DMS 273 (cell line): ENCODE measurements around the gene SLC25A34.

Experiments used
- DNase-seq: peaks from one replicate; lab custom pipeline; 2025; ENCODE audit not compliant: unreplicated experiment; lab: John Stamatoyannopoulos, UW

The SLC25A34 gene

DNA sequence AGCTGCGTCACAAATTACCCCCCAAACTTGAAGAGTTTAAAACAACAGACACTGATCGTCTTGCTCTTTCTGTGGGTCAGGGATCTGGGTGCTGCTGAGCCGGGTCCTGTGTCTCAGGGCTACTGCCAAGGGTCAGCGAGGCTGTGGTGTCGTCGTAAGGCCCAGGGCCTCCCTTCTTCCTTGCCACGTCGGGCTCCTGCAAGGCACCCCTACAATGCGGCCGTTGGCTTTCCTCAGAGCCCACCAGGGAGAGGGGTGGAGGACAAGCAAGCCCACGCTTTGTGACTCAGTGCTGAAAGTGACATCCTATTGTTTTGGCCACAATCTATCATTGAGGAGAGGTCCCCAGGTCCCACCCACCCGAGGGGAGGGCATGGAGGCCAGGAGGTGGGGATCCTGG is 14.9 kb downstream of the SLC25A34 start:
- no peak for DNase-seq

GRCh38 chr1:15751717-15752116 is 15.7 kb downstream of the SLC25A34 start:
- DNase-seq: no peak

DNA sequence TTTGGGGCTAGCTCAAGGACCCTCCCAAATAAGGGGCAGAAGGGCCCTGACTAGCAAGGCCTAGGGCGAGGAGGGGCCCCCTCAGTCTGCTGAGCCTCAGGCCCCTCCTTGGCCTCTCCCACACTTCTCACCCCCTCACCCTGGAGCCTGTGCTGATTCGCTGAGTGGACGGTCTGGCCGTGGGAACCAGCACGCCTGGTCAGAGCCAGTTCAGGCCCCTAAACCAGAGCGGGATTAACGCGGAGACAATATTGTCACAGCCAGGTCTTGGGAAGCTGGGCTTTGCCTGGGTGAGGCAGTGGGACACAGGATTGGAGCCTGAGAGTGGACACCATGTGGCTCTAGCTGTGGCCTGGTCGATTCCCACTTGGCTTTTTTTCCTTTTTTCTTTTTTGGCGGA is 17.7 kb downstream of the SLC25A34 start:
- DNase-seq: no peak

DNA sequence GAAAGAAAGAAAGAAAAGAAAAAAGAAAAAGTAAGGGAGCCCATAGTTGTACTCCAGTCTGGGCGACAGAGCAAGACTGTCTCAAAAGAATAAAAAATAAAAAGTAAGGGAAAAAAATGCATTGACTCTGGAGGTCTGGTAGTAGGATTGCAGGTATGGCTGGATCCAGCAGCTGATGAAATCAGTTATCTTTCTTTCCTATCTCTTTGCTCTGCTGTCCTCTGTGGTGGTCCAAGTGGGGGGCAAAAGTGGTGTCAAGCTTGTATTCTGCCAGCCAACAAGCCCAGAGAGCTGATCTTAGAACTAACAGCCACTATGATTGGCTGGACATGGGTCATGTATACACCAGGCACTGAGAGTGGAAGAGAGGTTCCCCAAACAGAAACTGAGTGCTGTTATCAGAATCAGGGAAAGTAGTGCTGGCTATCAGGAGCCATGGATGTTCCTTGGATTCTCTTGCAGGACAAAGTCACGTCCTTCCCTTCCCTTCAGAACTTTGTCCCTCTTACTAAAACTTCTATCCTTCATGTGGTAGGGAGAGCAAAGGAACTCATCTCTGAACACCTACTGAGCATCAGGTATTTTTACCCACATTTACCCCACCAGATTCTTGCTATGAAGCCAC is 19.1 kb downstream of the SLC25A34 start:
- peak; percentile 37 for DNase-seq

DNA sequence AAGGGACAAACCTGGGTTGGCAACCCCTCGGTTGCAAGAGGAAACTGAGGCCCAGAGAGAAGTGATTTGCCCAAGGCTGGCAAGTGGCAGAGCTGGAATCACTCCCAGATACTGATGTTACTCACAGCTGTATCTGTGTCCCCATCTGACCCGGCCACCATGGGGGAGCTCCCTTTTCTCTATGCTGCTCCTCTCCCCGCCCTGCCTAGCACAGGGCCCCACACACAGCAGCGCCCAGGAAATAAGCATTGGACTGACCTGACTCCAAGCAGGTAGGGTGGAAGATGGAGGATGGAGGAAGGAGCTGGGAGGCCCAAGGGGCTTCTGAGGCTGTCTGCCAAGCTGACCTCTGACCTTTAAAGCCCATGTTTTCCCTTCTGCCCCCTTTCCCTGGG is 19.6 kb downstream of the SLC25A34 start:
- DNase-seq: peak; percentile 38

GRCh38 chr1:15756143-15757015 is 20.3 kb downstream of the SLC25A34 start:
- DNase-seq: no peak

DNA sequence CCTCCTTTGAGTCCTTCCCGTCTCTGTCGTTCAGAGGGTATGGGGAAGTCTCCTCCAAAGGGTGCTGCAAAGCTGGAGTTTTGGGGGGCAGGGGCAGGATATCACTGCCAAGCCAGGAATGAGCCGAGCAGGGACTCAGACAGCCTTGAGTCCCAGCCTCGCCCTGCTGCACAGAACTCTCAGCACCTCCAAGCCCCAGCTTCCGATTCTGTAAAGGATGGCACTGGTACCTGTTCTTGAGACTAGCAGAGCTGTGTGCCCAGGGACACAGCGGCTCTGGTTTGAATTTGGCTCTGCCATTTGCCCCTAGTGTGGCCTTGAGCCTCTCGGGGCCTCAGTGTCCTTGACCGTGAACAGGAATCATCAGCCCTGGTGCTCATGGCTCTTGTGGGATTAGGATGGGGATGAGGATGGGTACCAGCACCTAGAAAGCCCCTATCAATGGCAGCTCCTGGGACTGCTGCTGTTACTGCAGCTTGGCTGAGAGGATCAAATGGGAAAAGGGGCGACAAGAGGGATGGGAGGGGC is 21.0 kb downstream of the SLC25A34 start:
- DNase-seq: no peak

DNA sequence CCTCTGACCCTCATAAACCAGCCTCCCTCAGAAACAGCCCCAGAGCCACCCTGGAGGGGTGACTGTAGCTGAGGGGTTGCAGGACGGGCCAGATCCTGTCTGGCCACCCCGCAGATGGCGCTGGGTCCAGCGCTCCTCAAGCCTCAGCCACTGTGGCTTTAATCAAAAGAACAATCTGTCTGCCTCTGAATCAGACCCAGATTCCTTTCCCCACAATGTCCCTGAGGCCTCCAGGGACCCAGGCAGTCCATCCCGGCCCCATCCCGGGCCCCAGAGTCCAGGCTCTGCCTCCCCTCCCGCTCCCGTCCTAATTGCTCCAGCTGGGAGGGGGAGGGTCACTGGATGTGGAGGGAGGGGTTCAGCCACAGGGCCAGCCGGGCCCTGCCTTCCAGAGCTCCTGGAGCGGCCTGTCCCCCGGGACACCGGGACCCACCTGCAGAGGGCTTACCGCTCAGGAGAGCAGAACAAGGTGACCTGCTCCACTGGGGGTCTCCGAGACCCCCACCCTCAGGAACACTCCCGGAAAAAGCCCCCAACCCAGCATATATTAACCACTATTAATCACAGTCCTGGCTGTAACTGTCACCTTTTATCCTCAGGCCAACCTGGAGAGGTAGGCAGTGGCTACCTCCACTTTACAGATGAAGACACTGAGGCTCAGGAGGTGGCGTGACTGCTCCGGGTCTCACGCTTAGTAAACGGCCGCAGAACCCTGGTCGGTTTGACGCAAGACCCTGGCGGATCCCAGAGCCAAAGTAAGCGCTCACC is 21.7 kb downstream of the SLC25A34 start:
- peak; percentile 43 for DNase-seq

DNA sequence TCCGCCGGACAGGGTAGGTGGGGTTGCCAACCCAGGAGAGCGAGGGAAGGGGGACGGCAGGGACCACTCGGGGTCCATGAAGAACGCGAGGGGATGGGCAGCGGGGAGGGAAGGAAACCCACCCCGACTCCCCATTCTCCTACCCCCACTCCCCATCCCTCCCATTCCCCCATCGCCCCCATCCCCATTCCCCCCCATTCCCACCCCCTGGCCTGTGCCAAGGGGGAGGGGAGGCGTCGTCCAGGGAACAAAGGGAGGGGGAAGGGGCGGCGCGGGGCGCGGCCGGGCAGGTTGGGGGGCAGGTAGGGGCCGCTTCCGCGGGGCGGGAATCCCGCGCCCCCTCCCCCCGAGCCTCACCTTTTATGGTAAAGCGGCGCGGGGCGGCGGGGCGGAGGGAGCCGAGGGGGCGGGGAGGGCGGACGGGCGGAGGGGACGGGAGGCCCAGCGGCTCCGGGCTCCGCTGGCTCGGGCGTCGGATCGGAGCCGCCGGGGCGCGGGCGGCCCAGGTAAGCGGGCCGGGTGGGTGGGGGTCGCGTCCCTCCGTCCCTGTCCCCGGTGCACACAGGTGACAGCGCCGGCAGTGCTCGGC is 22.4 kb downstream of the SLC25A34 start, which contains the start of gene FBLIM1:
Gene FBLIM1 (plus strand): TSS at position 453 of the 589 bp plus-strand sequence. CDS start 6,189 bp downstream, outside the sequence.
- peak; percentile 50 for DNase-seq

- DNase-seq: peak; percentile 50
These were observed 23.0 kb downstream of the SLC25A34 start for GRCh38 chr1:15758953-15759661.

DNA sequence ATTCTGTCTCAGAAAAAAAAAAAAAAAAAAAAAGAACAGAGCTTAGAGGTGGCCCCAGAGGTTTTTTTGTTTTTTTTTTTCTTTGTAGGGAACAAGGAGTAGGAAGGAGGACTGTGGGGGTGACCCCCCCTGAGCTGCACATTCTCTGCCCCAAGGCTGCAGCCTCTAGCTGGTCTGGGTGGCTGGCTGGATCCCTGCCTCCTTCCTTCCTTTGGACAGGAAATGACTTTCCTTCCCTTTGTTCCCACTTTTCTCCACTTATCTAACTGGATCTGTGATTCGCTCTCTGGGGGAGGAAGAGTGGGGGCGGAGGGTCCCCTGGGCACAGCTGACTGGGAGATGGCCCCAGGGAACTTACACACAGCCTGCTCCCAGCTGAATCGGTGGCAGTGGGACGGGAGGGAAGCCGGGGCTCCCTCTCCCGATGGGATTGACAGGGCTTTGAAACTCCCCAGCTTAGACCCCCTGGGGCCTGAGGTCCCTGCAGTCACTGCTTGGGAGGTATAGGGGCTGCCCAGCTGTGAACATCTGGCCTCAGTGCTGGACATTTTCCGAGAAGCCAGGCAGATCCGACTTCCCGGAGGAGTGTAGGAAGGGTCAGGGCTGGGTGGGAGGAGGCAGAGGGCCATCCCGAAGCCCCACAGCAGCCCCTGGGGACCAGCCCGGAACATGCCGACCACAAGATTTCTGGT is 24.6 kb downstream of the SLC25A34 start:
- no peak for DNase-seq

GRCh38 chr1:15761366-15762128 is 25.5 kb downstream of the SLC25A34 start:
- DNase-seq: no peak

GRCh38 chr1:15762546-15762945 is 26.5 kb downstream of the SLC25A34 start:
- no peak for DNase-seq

DNA sequence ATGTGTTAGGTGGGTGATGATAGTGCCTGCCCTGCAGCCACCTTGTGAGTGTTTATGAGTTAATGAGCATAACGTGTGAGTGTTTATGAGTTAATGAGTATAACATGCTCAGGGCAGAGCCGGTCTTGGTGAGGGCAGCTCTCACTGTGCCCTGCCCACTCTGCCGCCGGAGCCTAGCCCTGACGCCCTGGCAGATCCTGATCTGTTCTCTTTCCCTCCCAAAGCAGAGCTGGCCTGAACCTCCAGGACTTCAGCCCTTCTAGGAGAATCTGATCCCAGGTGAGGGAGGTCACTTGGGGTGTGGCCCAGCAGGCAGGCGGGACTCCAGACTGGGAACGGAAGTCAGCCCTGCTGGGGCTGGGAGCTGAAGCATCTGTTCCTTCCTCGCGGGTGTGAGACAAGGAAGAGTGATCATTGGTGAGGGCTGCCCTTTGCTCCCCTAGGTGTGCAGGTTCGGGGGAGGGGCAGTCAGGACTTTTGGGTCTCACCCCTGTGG is 28.3 kb downstream of the SLC25A34 start:
- DNase-seq: peak; percentile 76

GRCh38 chr1:15764890-15765289 is 28.8 kb downstream of the SLC25A34 start:
- DNase-seq: no peak

- DNase-seq: peak; percentile 84
These were observed 29.6 kb downstream of the SLC25A34 start for GRCh38 chr1:15765495-15766194.

DNA sequence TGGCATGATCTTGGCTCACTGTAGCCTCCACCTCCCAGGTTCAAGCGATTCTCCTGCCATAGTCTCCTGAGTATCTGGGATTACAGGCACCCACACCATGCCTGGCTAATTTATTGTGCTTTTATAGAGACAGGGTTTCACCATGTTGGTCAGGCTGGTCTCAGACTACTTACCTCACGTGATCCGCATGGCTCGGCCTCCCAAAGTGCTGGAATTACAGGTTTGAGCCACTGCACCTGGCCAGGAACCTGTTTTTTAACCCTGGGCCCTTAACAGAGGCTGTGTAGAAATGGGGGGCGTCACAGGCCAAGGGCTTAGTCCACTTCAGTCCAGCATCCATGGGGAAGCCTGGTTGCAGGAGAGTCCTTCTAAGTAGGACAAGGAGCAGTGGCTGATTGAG is 31.9 kb downstream of the SLC25A34 start:
- DNase-seq: no peak

DNA sequence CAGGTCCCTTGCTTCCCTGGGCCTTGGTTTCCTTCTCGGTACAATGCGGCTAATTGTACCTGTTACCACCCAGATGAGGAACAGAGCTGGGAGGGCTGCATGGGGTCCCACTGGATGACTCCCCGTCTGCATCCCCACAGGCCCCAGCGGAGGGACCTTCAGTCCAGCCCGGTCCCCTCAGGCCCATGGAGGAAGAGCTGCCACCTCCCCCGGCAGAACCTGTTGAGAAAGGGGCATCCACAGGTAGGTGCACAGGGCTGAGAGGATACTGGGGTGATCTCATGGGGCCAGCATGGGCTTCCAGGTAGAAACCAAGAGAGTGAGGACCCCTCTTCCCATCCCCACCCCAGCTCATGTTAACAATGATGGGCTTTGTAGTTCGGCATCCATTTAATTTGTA is 32.3 kb downstream of the SLC25A34 start:
- no peak for DNase-seq
